HepG2 (cell line): Measurements from ENCODE around the gene RTBDN. TPM values are rescaled to one million over a fixed set of nuclear protein-coding genes. Genes with fewer than 3 reads are reported as not detected.

Source experiments
- ARID5B ChIP-seq: IDR thresholded peaks from 2 replicates; pipeline ENCODE4 v1.4.0; 2020; ENCODE audit warnings: mild to moderate bottlenecking, missing genetic modification reagents
- HDAC1 ChIP-seq: sonication (generic); formaldehyde crosslinking; IDR thresholded peaks from 2 replicates; pipeline ENCODE4 v1.5.1; 2020; ENCODE audit warnings: mild to moderate bottlenecking, missing genetic modification reagents
- PHF21A ChIP-seq: sonication (generic); formaldehyde crosslinking; IDR thresholded peaks from 2 replicates; pipeline ENCODE4 v1.5.0; 2020; ENCODE audit warnings: mild to moderate bottlenecking, missing genetic modification reagents
- PREB ChIP-seq: sonication (generic); formaldehyde crosslinking; IDR thresholded peaks from 2 replicates; pipeline ENCODE4 v1.4.0; 2020; ENCODE audit warnings: missing genetic modification reagents
- SOX5 ChIP-seq: IDR thresholded peaks from 2 replicates; pipeline ENCODE4 v1.6.1; 2016; ENCODE audit warnings: borderline replicate concordance
- TFE3 ChIP-seq: IDR thresholded peaks from 2 replicates; pipeline ENCODE4 v1.6.1; 2016
- ZBTB10 ChIP-seq: sonication (generic); formaldehyde crosslinking; IDR thresholded peaks from 2 replicates; pipeline ENCODE4 v1.4.0; 2020; ENCODE audit warnings: missing genetic modification reagents, borderline replicate concordance
- ZFP82 ChIP-seq: sonication (generic); formaldehyde crosslinking; IDR thresholded peaks from 2 replicates; pipeline ENCODE4 v1.5.1; 2020; ENCODE audit warnings: mild to moderate bottlenecking, missing genetic modification reagents, borderline replicate concordance
- ZNF646 ChIP-seq: sonication (generic); formaldehyde crosslinking; IDR thresholded peaks from 2 replicates; pipeline ENCODE4 v1.9.0; 2021; ENCODE audit warnings: mild to moderate bottlenecking, missing genetic modification reagents
- ZNF839 ChIP-seq: sonication (generic); formaldehyde crosslinking; IDR thresholded peaks from 2 replicates; pipeline ENCODE4 v1.4.0; 2020; ENCODE audit warnings: missing genetic modification reagents, mild to moderate bottlenecking, borderline replicate concordance
- polyA plus RNA-seq, 8 experiments: library from polyadenylated mRNA; depleted of rRNA in 3 of 8; stranded (reverse) in 7 of 8; unstranded in 1 of 8; fragments of >200 nt; fragmentation: Illumina TruSeq in 4 of 8; extraction: Trizol in 4 of 8; gene quantifications; 2 replicates each; pipeline versions ENCODE4 v1.2.1 to v1.2.3, GENCODE V29; 2011 to 2016; ENCODE audit warnings: low read depth in 4 of 8, missing spikeins in 1 of 8, mixed read lengths in 1 of 8; ENCODE audit not compliant: insufficient read depth in 1 of 8
- total RNA-seq, 5 experiments: library from RNA; depleted of rRNA; stranded (reverse); fragments of >200 nt; fragmentation: Illumina TruSeq; extraction: Trizol; gene quantifications; 2 replicates each; pipeline ENCODE4 v1.2.3, GENCODE V29; 2016; ENCODE audit warnings: low read depth in 1 of 5

RTBDN gene
- total and polyA plus RNA-seq, 2 of the 13 experiments (the other 11 are each of a cell fraction or from before 2014, with no cell fraction given): 0.27 to 0.48 TPM

- TF ChIP-seq PREB (CRISPR knock-in tag) (no peak), ZBTB10 (CRISPR knock-in tag) (0 out of 2 replicates have a peak, but pooled peaks have one; percentile 10), HDAC1 (CRISPR knock-in tag) (peak; percentile 98), TFE3 (CRISPR knock-in tag) (peak; percentile 78; the same call in 1 of the 2 replicates), ZNF646 (CRISPR knock-in tag) (no peak), ZFP82 (CRISPR knock-in tag) (no peak; the same call in 1 of the 2 replicates), ARID5B (CRISPR knock-in tag) (peak; percentile 81), ZNF839 (CRISPR knock-in tag) (0 out of 2 replicates have a peak, but pooled peaks have one; percentile 37), PHF21A (CRISPR knock-in tag) (peak; percentile 84; the same call in 1 of the 2 replicates), SOX5 (CRISPR knock-in tag) (peak; percentile 66; the same call in 1 of the 2 replicates)
These were observed 42.9 kb downstream of the RTBDN start, which contains the start of gene JUNB (continued) for GRCh38 chr19:12791345-12792050.
